IMR-90 (cell line): ENCODE results near the gene EDARADD. TPM values are rescaled to one million over a fixed set of nuclear protein-coding genes. Genes with fewer than 3 reads are reported as not detected.

Experiments used
- ATAC-seq: fragments of 200-7000 bp; cut with Tn5 transposase; 2 replicates; pipeline ENCODE4 v1.9.1; 2020; ENCODE audit warnings: low read depth, mild to moderate bottlenecking, moderate library complexity
- BruUV-seq: library from RNA; stranded (reverse); fragments of 400-500 nt; replicated peaks from 2 replicates; lab custom pipeline; 2021; lab: Mats Ljungman, UMichigan
- CTCF ChIA-PET: fragments of 300-600 bp; formaldehyde crosslinking; extraction: SDS; loops from one replicate; lab custom pipeline; 2021; ENCODE audit warnings: antibody characterized with exemption; lab: Yijun Ruan, JAX
- POLR2A ChIA-PET: fragments of 300-600 bp; sonication (Branson Sonifier 250); formaldehyde crosslinking; loops from one replicate; lab custom pipeline; 2022; ENCODE audit warnings: antibody characterized with exemption; ENCODE audit not compliant: unreplicated experiment; lab: Charles Lee
- DNase-seq: peaks from one replicate; pipeline ENCODE4 v3.0.0; 2013
- H2AFZ ChIP-seq: replicated peaks from 2 replicates; pipeline ENCODE3; 2013; ENCODE audit warnings: low read length, mild to moderate bottlenecking; ENCODE audit not compliant: poor library complexity
- H2AK5ac ChIP-seq: 2 replicates; pipeline ENCODE4 v1.6.1; 2013; ENCODE audit warnings: low read depth, low read length, inconsistent platforms
- H2AK9ac ChIP-seq: replicated peaks from 2 replicates; pipeline ENCODE3; 2013; ENCODE audit warnings: mild to moderate bottlenecking, low read depth, low read length, moderate library complexity; ENCODE audit not compliant: poor library complexity
- H2BK120ac ChIP-seq: 2 replicates; pipeline ENCODE4 v1.6.1; 2013; ENCODE audit warnings: low read depth, low read length, inconsistent platforms
- H2BK15ac ChIP-seq: 3 replicates; pipeline ENCODE4 v1.6.1; 2013; ENCODE audit warnings: low read depth, low read length, inconsistent platforms
- H2BK20ac ChIP-seq: 2 replicates; pipeline ENCODE4 v1.6.1; 2013; ENCODE audit warnings: low read depth, mild to moderate bottlenecking, inconsistent platforms, low read length, moderate library complexity
- H2BK5ac ChIP-seq: 2 replicates; pipeline ENCODE4 v1.6.1; 2013; ENCODE audit warnings: mild to moderate bottlenecking, low read depth, low read length, inconsistent platforms; ENCODE audit not compliant: poor library complexity, severe bottlenecking
- H3K14ac ChIP-seq: replicated peaks from 2 replicates; pipeline ENCODE4 v1.6.1; 2013; ENCODE audit warnings: low read depth, low read length, inconsistent platforms
- H3K18ac ChIP-seq: 2 replicates; pipeline ENCODE4 v1.6.1; 2013; ENCODE audit warnings: low read depth, low read length, control low read depth
- H3K23ac ChIP-seq: 2 replicates; pipeline ENCODE4 v1.6.1; 2013; ENCODE audit warnings: low read depth, low read length, inconsistent platforms
- H3K27ac ChIP-seq: 2 replicates; pipeline ENCODE4 v1.5.1; 2013; ENCODE audit warnings: mild to moderate bottlenecking, control low read depth, low read length; ENCODE audit not compliant: insufficient read depth
- H3K27me3 ChIP-seq: 2 replicates; pipeline ENCODE4 v1.6.1; 2013; ENCODE audit warnings: low read length; ENCODE audit not compliant: control insufficient read depth, insufficient read depth
- H3K36me3 ChIP-seq: 2 replicates; pipeline ENCODE4 v1.6.1; 2013; ENCODE audit warnings: low read length, mixed read lengths; ENCODE audit not compliant: control insufficient read depth, insufficient read depth
- H3K4ac ChIP-seq: 2 replicates; pipeline ENCODE4 v1.6.1; 2013; ENCODE audit warnings: low read depth, low read length, inconsistent platforms
- H3K4me1 ChIP-seq: 2 replicates; pipeline ENCODE4 v1.6.1; 2013; ENCODE audit warnings: low read length, mixed read lengths; ENCODE audit not compliant: control insufficient read depth, insufficient read depth
- H3K4me2 ChIP-seq: 2 replicates; pipeline ENCODE4 v1.6.1; 2013; ENCODE audit warnings: low read depth, mild to moderate bottlenecking, control low read depth, low read length, moderate library complexity
- H3K4me3 ChIP-seq: 2 replicates; pipeline ENCODE4 v1.5.1; 2013; ENCODE audit warnings: low read depth, mild to moderate bottlenecking, control low read depth, low read length, moderate library complexity; ENCODE audit not compliant: insufficient read depth
- H3K56ac ChIP-seq: 2 replicates; pipeline ENCODE4 v1.6.1; 2013; ENCODE audit warnings: low read length, inconsistent platforms; ENCODE audit not compliant: insufficient read depth; ENCODE audit errors: extremely low read depth
- H3K79me1 ChIP-seq, 2 experiments: 2 replicates each; pipeline ENCODE4 v1.6.1; 2013; ENCODE audit warnings: low read length in 2 of 2, inconsistent platforms in 1 of 2, low read depth in 1 of 2
- H3K9ac ChIP-seq: 2 replicates; pipeline ENCODE4 v1.6.1; 2013; ENCODE audit warnings: low read depth, low read length, control low read depth
- H3K9me1 ChIP-seq: 2 replicates; pipeline ENCODE4 v1.6.1; 2013; ENCODE audit warnings: low read length, inconsistent platforms; ENCODE audit not compliant: insufficient read depth
- H3K9me3 ChIP-seq: 2 replicates; pipeline ENCODE4 v1.6.1; 2013; ENCODE audit warnings: low read length; ENCODE audit not compliant: control insufficient read depth, insufficient read depth
- H4K20me1 ChIP-seq: 2 replicates; pipeline ENCODE4 v1.6.1; 2013; ENCODE audit warnings: low read length, inconsistent platforms; ENCODE audit not compliant: insufficient read depth
- H4K5ac ChIP-seq: 2 replicates; pipeline ENCODE4 v1.6.1; 2013; ENCODE audit warnings: mild to moderate bottlenecking, low read depth, low read length, control low read depth
- H4K8ac ChIP-seq, 2 experiments: 2 replicates each; pipeline ENCODE4 v1.6.1; 2013; ENCODE audit warnings: low read depth in 2 of 2, low read length in 2 of 2, control low read depth in 1 of 2, inconsistent platforms in 1 of 2
- H4K91ac ChIP-seq: 2 replicates; pipeline ENCODE4 v1.6.1; 2013; ENCODE audit warnings: low read depth, low read length, inconsistent platforms; ENCODE audit not compliant: insufficient read depth
- BHLHE40 ChIP-seq: fragments of 150-350 bp; IDR thresholded peaks from 2 replicates; pipeline ENCODE4 v1.6.1; 2016; ENCODE audit warnings: mild to moderate bottlenecking, low read depth, low read length
- CEBPB ChIP-seq: IDR thresholded peaks from 2 replicates; pipeline ENCODE4 v1.6.1; 2012; ENCODE audit warnings: low read depth, low read length, improper control_type of control experiment
- CHD1 ChIP-seq: IDR thresholded peaks from 2 replicates; pipeline ENCODE4 v1.6.1; 2012; ENCODE audit warnings: low read depth, low read length, improper control_type of control experiment
- FOS ChIP-seq: fragments of 150-350 bp; IDR thresholded peaks from 2 replicates; pipeline ENCODE4 v1.6.1; 2016; ENCODE audit warnings: low read depth, low read length
- MAFK ChIP-seq: IDR thresholded peaks from 2 replicates; pipeline ENCODE4 v1.6.1; 2012; ENCODE audit warnings: low read depth, low read length, improper control_type of control experiment
- MAZ ChIP-seq: IDR thresholded peaks from 2 replicates; pipeline ENCODE4 v1.6.1; 2012; ENCODE audit warnings: low read depth, mild to moderate bottlenecking, low read length, improper control_type of control experiment, moderate library complexity, borderline replicate concordance
- POLR2A ChIP-seq: IDR thresholded peaks from 2 replicates; pipeline ENCODE4 v1.6.1; 2012; ENCODE audit warnings: mild to moderate bottlenecking, low read depth, low read length
- RCOR1 ChIP-seq: IDR thresholded peaks from 2 replicates; pipeline ENCODE4 v1.6.1; 2012; ENCODE audit warnings: mild to moderate bottlenecking, low read length, improper control_type of control experiment; ENCODE audit not compliant: insufficient replicate concordance
- RFX5 ChIP-seq: IDR thresholded peaks from 2 replicates; pipeline ENCODE4 v1.8.0; 2012; ENCODE audit warnings: low read depth, mild to moderate bottlenecking, low read length, moderate library complexity
- WGBS, 2 experiments: methylation state at CpG; one replicate each; pipeline versions ENCODE4 v1.1.5 to v1.1.7; 2013; ENCODE audit warnings: missing lambda C conversion rate in 2 of 2; ENCODE audit not compliant: insufficient read length in 1 of 2; ENCODE audit errors: extremely low coverage in 2 of 2; 5-methylcytosine and 5-hydroxymethylcytosine counted together
- dilution Hi-C: fragments of 300-500 bp; cut with HindIII; formaldehyde crosslinking; loops from one replicate; pipeline ENCODE4 v1.14.3; 2018; ENCODE audit warnings: low sequenced_read_pairs; ENCODE audit not compliant: unreplicated experiment
- in situ Hi-C: fragments of 300-500 bp; cut with MboI; formaldehyde crosslinking; loops from 3 replicates; pipeline ENCODE4 v1.14.3; 2019; ENCODE audit warnings: low sequenced_read_pairs, inconsistent platforms, mixed read lengths
- intact Hi-C: fragments of 100-400 bp; cut with micrococcal nuclease; formaldehyde crosslinking; loops from 2 replicates; pipeline ENCODE4 v1.10.0; 2022
- polyA plus RNA-seq, 3 experiments: library from polyadenylated mRNA; depleted of rRNA; stranded (reverse); fragments of >200 nt; gene quantifications; 2 replicates each; pipeline ENCODE4 v1.2.3, GENCODE V29; 2012; ENCODE audit warnings: low replicate concordance in 1 of 3
- total RNA-seq: library from RNA; depleted of rRNA; stranded (reverse); fragments of >200 nt; gene quantifications from 2 replicates; pipeline ENCODE4 v1.2.3, GENCODE V29; 2012
- TF ChIP-seq, protein P1 (sequence below): conservative IDR thresholded peaks from 2 replicates; pipeline ENCODE4 v1.5.1; 2012; ENCODE audit warnings: mild to moderate bottlenecking, low read depth, low read length, improper control_type of control experiment
- TF ChIP-seq, protein P2 (sequence below): fragments of 150-350 bp; IDR thresholded peaks from 2 replicates; pipeline ENCODE4 v1.6.1; 2017; ENCODE audit warnings: mild to moderate bottlenecking, antibody characterized with exemption, low read length, low read depth

The EDARADD gene
- total and polyA plus RNA-seq, 2 of the 4 experiments (the other 2 are of a cell fraction) = not detected

GRCh38 chr1:236467327-236467641 is 73.2 kb downstream of the EDARADD start:
- Histone ChIP-seq H3K9me3 (no peaks in the 10 kb centered on the region), H2AK9ac (no peak overlapping the region), H3K14ac (no peak overlapping the region), H3K4me3 (no peak overlapping the region), H4K91ac (no peak overlapping the region), H3K4ac (no peak overlapping the region), H3K9me1 (no peaks in the 10 kb centered on the region), H3K56ac (no peak overlapping the region), H3K4me2 (no peak overlapping the region), H2BK20ac (no peak overlapping the region), H4K8ac (no peak overlapping the region), H2AFZ (no peak overlapping the region), H3K27ac (no peak overlapping the region), H3K23ac (no peak overlapping the region), H3K27me3 (peaks cover 2% of the 10 kb centered on the region; the same call in 1 of the 2 replicates), H3K4me1 (no peaks in the 10 kb centered on the region), H2BK120ac (no peak overlapping the region), H2BK5ac (no peak overlapping the region), H3K9ac (no peak overlapping the region), H4K5ac (no peak overlapping the region), H2AK5ac (no peak overlapping the region), H2BK15ac (no peak overlapping the region), H3K79me1 (no peaks in the 10 kb centered on the region), H3K18ac (no peak overlapping the region), H4K20me1 (no peaks in the 10 kb centered on the region), H3K36me3 (no peaks in the 10 kb centered on the region)
- intact Hi-C loops (no loop called here), dilution Hi-C loops (no loop called here), in situ Hi-C loops (no loop called here)
- no TSS peak for BruUV-seq
- POLR2A ChIA-PET = no interaction called here
- TF ChIP-seq CEBPB = no peak
- TF ChIP-seq POLR2A = no peak
- no peak for TF ChIP-seq RCOR1
- no peak for TF ChIP-seq CHD1
- no peak for TF ChIP-seq MAZ
- TF ChIP-seq, protein P1, sequence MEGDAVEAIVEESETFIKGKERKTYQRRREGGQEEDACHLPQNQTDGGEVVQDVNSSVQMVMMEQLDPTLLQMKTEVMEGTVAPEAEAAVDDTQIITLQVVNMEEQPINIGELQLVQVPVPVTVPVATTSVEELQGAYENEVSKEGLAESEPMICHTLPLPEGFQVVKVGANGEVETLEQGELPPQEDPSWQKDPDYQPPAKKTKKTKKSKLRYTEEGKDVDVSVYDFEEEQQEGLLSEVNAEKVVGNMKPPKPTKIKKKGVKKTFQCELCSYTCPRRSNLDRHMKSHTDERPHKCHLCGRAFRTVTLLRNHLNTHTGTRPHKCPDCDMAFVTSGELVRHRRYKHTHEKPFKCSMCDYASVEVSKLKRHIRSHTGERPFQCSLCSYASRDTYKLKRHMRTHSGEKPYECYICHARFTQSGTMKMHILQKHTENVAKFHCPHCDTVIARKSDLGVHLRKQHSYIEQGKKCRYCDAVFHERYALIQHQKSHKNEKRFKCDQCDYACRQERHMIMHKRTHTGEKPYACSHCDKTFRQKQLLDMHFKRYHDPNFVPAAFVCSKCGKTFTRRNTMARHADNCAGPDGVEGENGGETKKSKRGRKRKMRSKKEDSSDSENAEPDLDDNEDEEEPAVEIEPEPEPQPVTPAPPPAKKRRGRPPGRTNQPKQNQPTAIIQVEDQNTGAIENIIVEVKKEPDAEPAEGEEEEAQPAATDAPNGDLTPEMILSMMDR = no peak
- no peak for TF ChIP-seq RFX5
- TF ChIP-seq, protein P2, sequence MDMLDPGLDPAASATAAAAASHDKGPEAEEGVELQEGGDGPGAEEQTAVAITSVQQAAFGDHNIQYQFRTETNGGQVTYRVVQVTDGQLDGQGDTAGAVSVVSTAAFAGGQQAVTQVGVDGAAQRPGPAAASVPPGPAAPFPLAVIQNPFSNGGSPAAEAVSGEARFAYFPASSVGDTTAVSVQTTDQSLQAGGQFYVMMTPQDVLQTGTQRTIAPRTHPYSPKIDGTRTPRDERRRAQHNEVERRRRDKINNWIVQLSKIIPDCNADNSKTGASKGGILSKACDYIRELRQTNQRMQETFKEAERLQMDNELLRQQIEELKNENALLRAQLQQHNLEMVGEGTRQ = no peak
- TF ChIP-seq FOS = no peak
- no peak for TF ChIP-seq MAFK
- TF ChIP-seq BHLHE40 = no peak
- CTCF ChIA-PET = no interaction called here
- DNase-seq = no peak
- ATAC-seq = no peak
- WGBS, 2 experiments = no CpG with 5 or more reads among the region's 5 CpGs
